GM08714 (cell line): ENCODE data around the gene TMEM123.
"Not testable (repeated sequence)": the region's sequence is repeated elsewhere in the genome, so short reads cannot be mapped to it uniquely, and the experiment has no call there.

ENCODE experiments used
- H3K4me3 ChIP-seq: fragments of 200-500 bp; sonication (Bioruptor generic); 2 replicates; pipeline ENCODE4 v1.5.1; 2014; ENCODE audit warnings: mild to moderate bottlenecking, low read length, inconsistent platforms
- ZNF274 ChIP-seq: IDR thresholded peaks from 2 replicates; pipeline ENCODE4 v1.6.1; 2012; ENCODE audit warnings: mild to moderate bottlenecking, low read depth, low read length

Gene TMEM123

DNA sequence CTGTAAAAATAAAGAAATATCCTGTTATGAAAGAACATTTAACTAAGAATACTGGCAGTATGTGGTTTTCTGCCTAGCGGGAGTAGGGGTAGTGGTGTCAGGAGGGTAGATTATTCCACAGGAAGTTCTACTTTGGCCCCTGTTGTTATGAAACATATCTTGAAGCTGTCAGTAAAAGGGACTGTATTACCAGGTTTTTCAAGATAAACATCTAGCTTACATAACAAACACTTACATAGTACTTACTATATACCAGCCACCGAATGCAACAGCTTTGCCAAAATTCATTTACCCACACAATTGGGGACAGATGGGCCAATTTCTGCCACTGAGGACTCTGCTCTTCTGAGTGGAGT is 3.7 kb downstream of the TMEM123 start:
- H3K4me3 ChIP-seq = 0 out of 2 replicates have a peak overlapping the region, but pooled peaks have one; percentile 12
- TF ChIP-seq ZNF274 = no peak

DNA sequence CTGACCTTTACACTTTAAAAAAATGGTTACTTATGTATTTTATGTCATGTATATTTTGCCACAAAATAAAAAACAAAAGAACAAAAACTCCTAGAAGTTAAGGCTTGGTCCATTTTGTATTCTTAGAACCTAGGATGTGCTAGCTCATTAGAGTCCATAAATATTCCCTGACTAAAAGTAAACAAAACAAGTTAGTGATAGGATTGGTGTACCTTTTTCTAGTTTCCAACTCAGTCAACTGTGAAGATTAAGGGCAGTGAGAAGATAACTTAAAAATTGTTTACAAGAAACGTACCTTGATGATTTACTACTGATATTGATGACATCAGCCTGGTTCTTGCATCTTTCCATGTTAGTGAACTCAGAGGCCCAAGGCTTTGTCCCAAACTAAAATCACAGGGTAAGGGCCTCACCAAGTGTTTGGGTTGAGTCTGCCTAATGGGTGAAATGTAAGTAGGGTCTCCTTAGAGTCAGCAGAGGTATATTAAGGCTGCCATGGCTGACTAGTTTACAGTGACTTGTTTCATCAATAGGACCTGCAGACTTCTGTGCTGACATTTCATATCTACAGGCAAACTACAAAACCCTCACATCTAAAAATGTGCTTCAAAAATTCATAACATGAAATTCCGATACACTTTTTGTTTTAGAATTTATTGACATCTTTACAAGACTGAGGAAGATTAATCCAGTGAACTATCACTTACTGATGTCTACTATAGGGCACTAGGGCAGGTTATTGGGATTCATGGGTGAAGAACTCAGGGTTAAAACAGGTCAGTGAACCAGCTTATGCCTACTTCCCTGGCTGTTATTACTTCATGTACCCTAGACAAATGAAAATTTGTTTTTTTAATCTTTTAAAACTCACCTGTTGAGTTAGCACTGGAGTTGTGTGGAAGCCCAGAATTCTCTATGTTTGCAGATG is 4.4 kb downstream of the TMEM123 start:
- no peak overlapping the region for H3K4me3 ChIP-seq
- no peak for TF ChIP-seq ZNF274

DNA sequence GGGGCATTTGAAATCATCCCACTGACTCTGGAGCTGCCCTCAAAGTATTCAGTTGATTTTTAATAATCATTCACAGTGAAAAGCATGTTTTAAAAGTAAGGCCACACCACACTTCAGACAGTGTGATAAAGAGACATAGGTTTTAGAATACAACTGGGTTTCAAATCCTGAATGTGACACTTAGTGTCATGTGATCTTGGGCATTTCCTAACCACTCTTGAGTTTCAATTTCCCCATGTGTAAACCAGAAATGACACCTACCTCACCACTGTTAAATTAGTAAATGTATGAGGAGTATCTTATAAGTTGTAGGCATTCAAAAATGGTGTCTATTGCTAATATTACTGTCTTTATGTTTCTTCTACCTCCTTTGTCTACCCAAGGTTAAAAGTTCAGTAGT is 5.4 kb downstream of the TMEM123 start:
- H3K4me3 ChIP-seq = no peak overlapping the region
- no peak for TF ChIP-seq ZNF274

DNA sequence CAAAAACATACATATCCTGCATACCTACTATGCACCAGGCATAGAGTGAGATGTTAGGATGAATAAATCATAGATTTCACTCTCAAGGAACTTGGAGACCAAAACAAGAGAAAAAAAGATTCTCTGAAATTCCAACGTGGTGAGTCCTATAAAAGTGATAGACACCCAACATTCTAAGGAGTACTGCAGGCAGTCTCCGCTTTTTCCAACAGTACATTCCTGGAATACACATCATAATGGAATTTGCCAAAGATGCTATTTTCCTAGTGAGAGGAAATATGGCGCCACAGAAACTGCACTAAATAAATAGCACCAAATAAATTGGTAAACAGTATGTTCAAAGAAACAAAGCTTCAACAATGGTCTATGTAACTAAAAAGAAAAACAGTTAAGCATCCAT is 6.0 kb downstream of the TMEM123 start:
- TF ChIP-seq ZNF274 = no peak
- no peak overlapping the region for H3K4me3 ChIP-seq

DNA sequence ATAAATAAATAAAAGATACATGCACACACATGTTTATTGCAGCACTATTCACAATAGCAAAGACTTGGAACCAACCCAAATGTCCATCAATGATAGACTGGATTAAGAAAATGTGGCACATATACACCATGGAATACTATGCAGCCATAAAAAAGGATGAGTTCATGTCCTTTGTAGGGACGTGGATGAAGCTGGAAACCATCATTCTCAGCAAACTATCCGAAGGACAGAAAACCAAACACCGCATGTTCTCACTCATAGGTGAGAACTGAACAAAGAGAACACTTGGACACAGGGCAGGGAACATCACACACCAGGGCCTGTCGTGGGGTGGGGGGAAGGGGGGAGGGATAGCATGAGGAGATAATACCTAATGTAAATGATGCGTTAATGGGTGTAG is 7.9 kb downstream of the TMEM123 start:
- H3K4me3 ChIP-seq = not testable (repeated sequence)

DNA sequence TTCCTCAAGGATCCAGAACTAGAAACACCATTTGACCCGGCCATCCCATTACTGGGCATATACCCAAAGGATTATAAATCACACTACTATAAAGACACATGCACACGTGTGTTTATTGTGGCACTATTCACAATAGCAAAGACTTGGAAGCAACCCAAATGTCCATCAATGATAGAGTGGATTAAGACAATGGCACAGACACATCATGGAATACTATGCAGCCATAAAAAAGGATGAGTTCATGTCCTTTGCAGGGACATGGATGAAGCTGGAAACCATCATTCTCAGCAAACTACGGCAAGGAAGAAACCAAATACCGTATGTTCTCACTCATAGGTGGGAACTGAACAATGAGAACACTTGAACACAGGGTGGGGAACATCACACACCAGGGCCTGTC is 8.4 kb downstream of the TMEM123 start:
- not testable (repeated sequence) for H3K4me3 ChIP-seq

DNA sequence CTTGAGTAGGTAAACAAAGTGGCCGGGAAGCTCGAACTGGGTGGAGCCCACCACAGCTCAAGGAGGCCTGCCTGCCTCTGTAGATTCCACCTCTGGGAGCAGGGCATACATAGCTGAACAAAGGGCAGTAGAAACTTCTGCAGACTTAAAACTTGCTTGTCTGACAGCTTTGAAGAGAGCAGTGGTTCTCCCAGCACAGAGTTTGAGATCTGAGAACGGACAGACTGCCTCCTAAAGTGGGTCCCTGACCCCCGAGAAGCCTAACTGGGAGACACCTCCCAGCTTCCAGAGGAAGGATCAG is 13.6 kb downstream of the TMEM123 start:
- H3K4me3 ChIP-seq = not testable (repeated sequence)

DNA sequence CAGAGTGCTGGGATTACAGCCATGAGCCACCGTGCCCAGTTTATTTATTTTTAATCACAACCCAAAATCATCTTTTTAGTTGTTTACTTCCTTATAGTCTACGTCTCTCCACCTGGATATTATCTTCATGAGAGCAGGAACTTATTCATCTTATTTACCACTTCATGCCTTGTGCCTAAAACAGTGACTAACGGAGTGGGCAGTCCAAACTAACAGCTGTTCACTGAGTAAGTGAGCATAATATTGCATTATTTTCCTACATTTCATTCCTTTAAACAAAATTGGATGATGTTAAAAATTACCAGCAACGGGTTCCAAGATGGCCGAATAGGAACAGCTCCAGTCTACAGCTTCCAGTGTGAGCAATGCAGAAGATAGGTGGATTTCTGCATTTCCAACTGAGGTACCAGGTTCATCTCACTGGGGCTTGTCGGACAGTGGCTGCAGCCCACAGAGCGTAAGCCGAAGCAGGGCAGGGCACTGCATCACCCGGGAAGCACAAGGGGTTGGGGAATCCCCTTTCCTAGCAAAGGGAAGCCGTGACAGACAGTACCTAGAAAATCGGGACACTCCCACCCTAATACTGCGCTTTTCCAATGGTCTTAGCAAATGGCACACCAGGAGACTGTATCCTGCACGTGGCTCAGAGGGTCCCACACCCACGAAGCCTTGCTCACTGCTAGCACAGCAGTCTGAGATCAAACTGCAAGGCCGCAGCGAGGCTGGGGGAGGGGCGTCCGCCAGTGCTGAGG is 14.1 kb downstream of the TMEM123 start:
- H3K4me3 ChIP-seq = no peak overlapping the region

DNA sequence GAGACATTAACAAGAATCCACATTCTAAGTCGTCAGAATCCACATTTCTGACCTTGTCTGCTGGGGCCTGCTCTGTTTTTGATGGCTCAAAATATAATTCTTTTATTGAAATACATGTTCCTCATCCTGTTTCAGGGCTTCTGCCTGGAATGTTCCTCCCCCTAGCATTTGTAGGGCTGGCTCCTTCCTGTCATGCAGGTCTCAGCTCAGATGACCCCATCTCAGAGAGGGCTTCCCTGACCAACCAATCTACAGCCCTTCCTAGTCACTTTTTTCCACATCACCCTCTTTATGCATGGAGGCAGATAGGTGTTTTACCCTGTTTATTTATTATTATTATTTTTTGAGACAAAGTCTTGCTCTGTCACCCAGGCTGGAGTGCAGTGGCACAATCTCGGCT is 14.8 kb downstream of the TMEM123 start:
- no peak overlapping the region for H3K4me3 ChIP-seq
- no peak for TF ChIP-seq ZNF274

More for the DNA sequence above, 14.1 kb downstream of the TMEM123 start:
- no peak for TF ChIP-seq ZNF274

DNA sequence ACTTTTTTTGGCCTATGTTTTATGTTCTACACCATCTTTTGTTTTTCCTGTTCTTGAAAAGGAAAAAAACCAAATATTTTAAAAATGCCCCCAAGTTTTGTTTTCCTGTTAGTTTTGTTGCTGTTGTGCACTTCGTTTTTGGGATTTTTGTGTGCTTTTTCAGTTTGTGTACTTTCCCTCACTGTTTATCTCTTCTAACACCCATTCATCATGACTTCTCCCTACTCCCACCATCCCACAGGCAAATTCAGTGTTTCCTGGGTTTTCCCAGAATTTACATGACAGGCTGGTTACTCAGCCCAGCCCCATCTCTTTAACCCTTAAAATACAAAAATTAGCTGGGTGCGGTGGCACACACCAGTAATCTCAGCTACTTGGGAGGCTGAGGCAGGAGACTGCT is 15.6 kb downstream of the TMEM123 start:
- no peak overlapping the region for H3K4me3 ChIP-seq
- TF ChIP-seq ZNF274 = no peak

DNA sequence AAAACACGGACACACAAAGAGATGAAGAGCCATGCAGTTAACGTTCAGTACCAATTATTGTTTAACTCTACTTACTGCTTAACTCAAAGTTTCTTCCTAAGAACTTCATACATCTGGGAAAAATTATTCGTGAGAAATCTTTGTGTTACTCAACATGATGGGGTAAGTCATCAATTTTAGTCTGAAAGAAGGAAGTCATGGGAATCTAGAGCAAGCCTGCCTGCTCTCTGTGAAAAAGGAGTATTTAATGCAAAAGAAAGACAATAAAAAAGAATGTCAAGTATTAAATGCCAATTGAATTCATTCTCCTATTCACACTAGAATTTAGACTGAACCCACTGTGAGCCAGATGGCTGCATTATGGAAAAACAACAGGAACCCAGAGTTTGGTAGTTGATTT is 16.0 kb downstream of the TMEM123 start:
- TF ChIP-seq ZNF274 = no peak
- no peak overlapping the region for H3K4me3 ChIP-seq

DNA sequence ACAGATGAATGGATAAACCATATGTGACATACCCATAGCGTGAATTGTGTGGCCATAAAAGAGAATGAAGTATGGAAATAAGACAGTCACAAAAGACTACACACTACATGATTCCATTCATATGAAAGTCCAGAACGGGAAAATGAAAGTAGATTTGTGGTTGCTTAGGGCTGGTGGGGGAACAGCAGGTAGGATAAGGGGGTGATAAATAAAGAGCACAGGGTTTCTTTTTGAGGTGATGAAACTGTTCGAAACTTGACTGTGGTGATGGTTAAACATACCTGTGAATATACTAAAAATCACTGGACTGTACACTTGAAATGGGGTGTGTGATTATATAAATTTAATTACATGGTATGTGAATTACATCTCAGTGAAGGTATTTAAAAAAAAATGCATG is 16.9 kb downstream of the TMEM123 start:
- TF ChIP-seq ZNF274 = no peak
- H3K4me3 ChIP-seq = no peak overlapping the region

DNA sequence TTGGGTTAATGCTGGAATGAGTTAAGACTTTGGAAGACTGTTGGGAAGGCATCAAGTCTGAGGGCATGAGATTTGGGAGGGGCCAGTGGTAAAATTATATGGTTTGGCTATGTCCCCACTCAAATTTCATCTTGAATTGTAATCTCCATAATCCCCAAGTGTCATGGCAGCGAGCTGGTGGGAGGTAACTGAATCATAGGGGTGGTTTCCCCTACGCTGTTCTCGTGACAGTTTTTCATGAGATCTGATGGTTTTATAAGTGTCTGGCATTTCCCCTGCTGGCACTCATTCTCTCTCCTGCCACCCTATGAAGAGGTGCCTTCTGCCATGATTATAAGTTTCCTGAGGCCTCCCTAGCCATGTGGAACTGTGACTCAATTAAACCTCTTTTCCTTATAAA is 19.0 kb downstream of the TMEM123 start:
- not testable (repeated sequence) for H3K4me3 ChIP-seq

DNA sequence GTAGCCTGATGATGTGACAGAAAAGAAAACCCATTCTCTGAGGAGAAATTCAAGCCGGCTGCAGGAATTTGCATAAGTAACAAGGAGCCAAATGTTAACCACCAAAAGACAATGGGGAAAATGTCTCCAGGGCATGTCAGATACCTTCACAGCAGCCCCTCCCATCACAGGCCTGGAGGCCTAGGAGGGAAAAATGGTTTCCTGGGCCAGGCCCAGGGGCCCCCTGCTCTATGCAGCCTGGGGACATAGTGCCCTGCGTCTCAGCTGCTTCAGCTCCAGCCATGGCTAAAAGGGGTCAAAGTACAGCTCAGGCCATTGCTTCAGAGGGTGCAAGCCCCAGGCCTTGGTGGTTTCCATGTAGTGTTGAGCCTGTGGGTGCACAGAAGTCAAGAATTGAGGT is 20.0 kb downstream of the TMEM123 start:
- not testable (repeated sequence) for H3K4me3 ChIP-seq

DNA sequence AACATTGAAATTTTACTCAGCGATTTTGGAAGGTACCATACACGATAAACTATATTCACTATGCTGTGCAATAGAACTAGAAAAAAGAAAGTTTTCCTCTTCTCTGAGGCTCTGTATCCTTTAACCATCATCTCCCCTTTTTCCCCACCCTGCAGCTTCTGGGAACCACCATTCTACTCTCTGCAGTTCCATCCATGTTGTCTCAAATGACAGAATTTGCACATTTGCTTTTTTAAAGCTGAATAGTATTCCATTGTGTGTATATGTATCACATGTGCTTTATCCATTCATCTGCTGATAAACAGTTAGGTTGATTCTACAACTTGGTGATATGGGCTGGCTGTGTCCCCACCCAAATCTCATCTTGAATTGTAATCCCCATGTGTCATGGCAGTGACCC is 21.2 kb downstream of the TMEM123 start:
- TF ChIP-seq ZNF274 = no peak
- no peak overlapping the region for H3K4me3 ChIP-seq
